Pancreas (tissue), 10 donors: ENCODE data around the gene PNPLA7. TPM values are rescaled to one million over a fixed set of nuclear protein-coding genes. Genes with fewer than 3 reads are reported as not detected.

Source experiments
- ATAC-seq, 4 donors: fragments of 200-7000 bp; cut with Tn5 transposase; one replicate each; pipeline versions ENCODE4 v1.8.0 to v1.9.1; 2020; ENCODE audit warnings: mild to moderate bottlenecking in 4 of 4, moderate library complexity in 4 of 4
- DNase-seq, 6 donors: peaks; one replicate each; pipeline ENCODE4 v3.0.0-alpha.2; 2020
- FAIRE-seq: peaks from 2 replicates; lab custom pipeline; 2012; peaks lifted over from hg19 to GRCh38; lab: Jason Lieb, UNC
- H3K27ac ChIP-seq, 4 donors: fragments of 200-600 bp; sonication (generic); 1 replicate in 3 of 4; 2 replicates in 1 of 4; pipeline versions ENCODE4 v1.5.0 to v1.8.0; 2020
- H3K27me3 ChIP-seq, 4 donors: fragments of 200-600 bp; one replicate each; pipeline ENCODE4 v1.8.0; 2021
- H3K36me3 ChIP-seq, 3 donors: fragments of 200-600 bp; sonication (generic) in 1 of 3; one replicate each; pipeline versions ENCODE4 v1.5.0 to v1.8.0; 2020 to 2021
- H3K4me1 ChIP-seq, 3 donors: fragments of 200-600 bp; one replicate each; pipeline ENCODE4 v1.8.0; 2021
- H3K4me3 ChIP-seq, 4 donors: fragments of 200-600 bp; sonication (generic) in 2 of 4; one replicate each; pipeline versions ENCODE4 v1.5.0 to v1.8.0; 2020 to 2021
- H3K9me3 ChIP-seq, 4 donors: fragments of 200-600 bp; one replicate each; pipeline ENCODE4 v1.8.0; 2021
- CTCF ChIP-seq, 4 donors: fragments of 200-600 bp; sonication (generic) in 3 of 4; IDR thresholded peaks; one replicate each; pipeline versions ENCODE4 v1.5.0 to v1.8.0; 2021; ENCODE audit warnings: antibody characterized with exemption in 4 of 4
- WGBS, 2 donors: extraction: QIAGEN DNeasy Blood & Tissue Kit; methylation state at CpG; one replicate each; pipeline ENCODE4 v1.1.7; 2013; 5-methylcytosine and 5-hydroxymethylcytosine counted together
- intact Hi-C, 3 donors: fragments of 100-400 bp; cut with DNase I; formaldehyde crosslinking; loops; one replicate each; pipeline versions ENCODE4 v1.11.1 to v1.14.2; 2022
- polyA plus RNA-seq, 2 donors: library from polyadenylated mRNA; stranded (reverse); fragments of 200-250 nt; gene quantifications; one replicate each; pipeline ENCODE4 v1.2.3, GENCODE V29; 2013
- total RNA-seq, 6 donors: library from RNA; stranded (reverse); fragmentation: NEBNext Ultra II Directional in 4 of 6; extraction: Animal tissue kit (Norgen Biotek cat#: 25700) in 4 of 6; gene quantifications; one replicate each; pipeline versions ENCODE4 v1.2.1 to v1.2.4, GENCODE V29; 2021 to 2023
- donor health status: healthy with polysubstance abuse.
- donor health status: DM: no; HTN: no; CAD: no; lungs with moderate emphysema.
- donor health status: DM: no; HTN: no; CAD: no.
- donor health status: control.
- donor health status: control.
- donor health status: Bipolar disorder and iron deficiency.
- donor health status: DM: yes; HTN: yes; CAD: no.
- donor health status: DM: no; HTN: no; CAD: no.
- donor health status: DM: no; HTN: no; CAD: no.
- donor health status: DM: yes; HTN: yes; CAD: no.

Gene PNPLA7
- total and polyA plus RNA-seq, 8 donors, result 7.1 to 71.8 (median 18.0) TPM

- intact Hi-C loops, result no loop called here
- FAIRE-seq (no peak), DNase-seq (no peak), ATAC-seq (peak in 3 of 4 donors; percentile 3 to 25 (median 11))
- 75 to 78% methylated on average over 10 of the region's 10 CpGs for WGBS, 2 donors
- no peak for TF ChIP-seq CTCF (IDR thresholded peaks at IDR 0.05)
- Histone ChIP-seq H3K27ac (no peak overlapping the region), H3K9me3 (no peaks in the 10 kb centered on the region), H3K4me3 (no peak overlapping the region), H3K27me3 (no peaks in the 10 kb centered on the region), H3K4me1 (peaks cover 0 to 6% (median 0%) of the 10 kb centered on the region in 3 donors), H3K36me3 (peaks cover 0 to 16% (median 0%) of the 10 kb centered on the region in 3 donors)
Observed at GRCh38 chr9:137545123-137545522, 5.1 kb downstream of the PNPLA7 start.

GRCh38 chr9:137544176-137544760 is 5.9 kb downstream of the PNPLA7 start:
- FAIRE-seq (no peak), DNase-seq (no peak), ATAC-seq (peak in 3 of 4 donors; percentile 37 to 47 (median 39))
- WGBS, 2 donors, result 86% methylated on average over 12 of the region's 12 CpGs
- no peaks in the 10 kb centered on the region for H3K27me3 ChIP-seq
- H3K27ac ChIP-seq, result no peak overlapping the region
- peaks cover 0 to 6% (median 0%) of the 10 kb centered on the region in 3 donors for H3K4me1 ChIP-seq
- intact Hi-C loops, result no loop called here
- no peaks in the 10 kb centered on the region for H3K9me3 ChIP-seq
- TF ChIP-seq CTCF (IDR thresholded peaks at IDR 0.05), result no peak
- no peak overlapping the region for H3K4me3 ChIP-seq
- peaks cover 0 to 23% (median 0%) of the 10 kb centered on the region in 3 donors for H3K36me3 ChIP-seq

- no peak for ATAC-seq
- FAIRE-seq, result no peak
- Histone ChIP-seq H3K36me3 (peaks cover 0 to 23% (median 0%) of the 10 kb centered on the region in 3 donors), H3K9me3 (no peaks in the 10 kb centered on the region), H3K4me1 (no peaks in the 10 kb centered on the region), H3K27ac (no peak overlapping the region), H3K27me3 (no peaks in the 10 kb centered on the region), H3K4me3 (no peak overlapping the region)
- intact Hi-C loops, result no loop called here
- TF ChIP-seq CTCF (IDR thresholded peaks at IDR 0.05), result no peak
- DNase-seq, result no peak
- WGBS, 2 donors, result 91 to 95% methylated on average over 25 of the region's 25 CpGs
Observed at GRCh38 chr9:137543237-137543963, 6.8 kb downstream of the PNPLA7 start.

GRCh38 chr9:137542486-137542885 is 7.7 kb downstream of the PNPLA7 start:
- H3K9me3 ChIP-seq, result no peaks in the 10 kb centered on the region
- no peak for TF ChIP-seq CTCF (IDR thresholded peaks at IDR 0.05)
- no peak overlapping the region for H3K4me3 ChIP-seq
- H3K4me1 ChIP-seq, result no peaks in the 10 kb centered on the region
- no peak for FAIRE-seq
- no peak for DNase-seq
- peaks cover 0 to 23% (median 0%) of the 10 kb centered on the region in 3 donors for H3K36me3 ChIP-seq
- no peak for ATAC-seq
- H3K27ac ChIP-seq, result no peak overlapping the region
- H3K27me3 ChIP-seq, result no peaks in the 10 kb centered on the region
- WGBS, 2 donors, result 90 to 91% methylated on average over 20 of the region's 20 CpGs
- intact Hi-C loops, result no loop called here

- ATAC-seq, result no peak
- Histone ChIP-seq H3K36me3 (peaks cover 0 to 23% (median 0%) of the 10 kb centered on the region in 3 donors), H3K4me3 (no peak overlapping the region), H3K27ac (no peak overlapping the region), H3K9me3 (no peaks in the 10 kb centered on the region), H3K27me3 (no peaks in the 10 kb centered on the region), H3K4me1 (peaks cover 0 to under 1% (median 0%) of the 10 kb centered on the region in 3 donors)
- no peak for TF ChIP-seq CTCF (IDR thresholded peaks at IDR 0.05)
- no peak for DNase-seq
- intact Hi-C loops, result no loop called here
- WGBS, 2 donors, result 92 to 94% methylated on average over 18 of the region's 18 CpGs
- FAIRE-seq, result no peak
Observed at GRCh38 chr9:137540536-137540935, 9.7 kb downstream of the PNPLA7 start.
